GM12878 (cell line): ENCODE results near the gene MDM4. TPM values are rescaled to one million over a fixed set of nuclear protein-coding genes. Genes with fewer than 3 reads are reported as not detected.

Experiments
- ATAC-seq: fragments of 200-7000 bp; cut with Tn5 transposase; 3 replicates; pipeline ENCODE4 v1.9.1; 2020; ENCODE audit warnings: mild to moderate bottlenecking, moderate library complexity
- BruUV-seq: library from RNA; stranded (reverse); fragments of 400-500 nt; replicated peaks from 2 replicates; lab custom pipeline; 2021; lab: Mats Ljungman, UMichigan
- CTCF ChIA-PET: fragments of 300-600 bp; sonication (Branson Sonifier 250); formaldehyde crosslinking; extraction: SDS; loops from one replicate; lab custom pipeline; 2021; ENCODE audit warnings: inconsistent platforms; lab: Yijun Ruan, JAX
- POLR2A ChIA-PET: fragments of 350-600 bp; formaldehyde crosslinking; extraction: SDS; loops from one replicate; lab custom pipeline; 2021; ENCODE audit warnings: inconsistent platforms; lab: Charles Lee
- RAD21 ChIA-PET: fragments of 300-600 bp; sonication (Branson Sonifier 250); formaldehyde crosslinking; loops from one replicate; lab custom pipeline; 2023; ENCODE audit warnings: antibody characterized with exemption; ENCODE audit not compliant: unreplicated experiment; lab: Charles Lee
- SMC1A ChIA-PET: fragments of 300-600 bp; sonication (Branson Sonifier 250); formaldehyde crosslinking; loops from one replicate; lab custom pipeline; 2023; ENCODE audit not compliant: unreplicated experiment, uncharacterized antibody; lab: Charles Lee
- DNase-seq: peaks from one replicate; pipeline ENCODE4 v3.0.0-alpha.2; 2011; ENCODE audit warnings: low read depth, low spot score
- FAIRE-seq: peaks from 3 replicates; lab custom pipeline; 2011; peaks lifted over from hg19 to GRCh38; lab: Jason Lieb, UNC
- H2AFZ ChIP-seq: 2 replicates; pipeline ENCODE4 v1.6.0; 2011; ENCODE audit warnings: low read depth, low read length, control low read depth; ENCODE audit not compliant: control insufficient read depth
- H3K27ac ChIP-seq: 2 replicates; pipeline ENCODE4 v1.5.1; 2011; ENCODE audit warnings: control low read depth; ENCODE audit not compliant: control insufficient read depth, insufficient read depth
- H3K27me3 ChIP-seq, 2 experiments: replicated peaks in 1 of 2; 2 replicates each; pipeline versions ENCODE4 v1.6.0 to v1.6.1; 2011; ENCODE audit warnings: low read length in 1 of 2; ENCODE audit not compliant: control insufficient read depth in 2 of 2, insufficient read depth in 2 of 2
- H3K36me3 ChIP-seq, 2 experiments: 2 replicates each; pipeline ENCODE4 v1.5.1; 2011; ENCODE audit warnings: low read length in 1 of 2; ENCODE audit not compliant: control insufficient read depth in 2 of 2, insufficient read depth in 2 of 2
- H3K4me1 ChIP-seq: 2 replicates; pipeline ENCODE4 v1.6.1; 2011; ENCODE audit warnings: mild to moderate bottlenecking, low read length, moderate library complexity, mixed read lengths; ENCODE audit not compliant: control insufficient read depth, insufficient read depth
- H3K4me2 ChIP-seq: 2 replicates; pipeline ENCODE4 v1.6.0; 2011; ENCODE audit warnings: control low read depth; ENCODE audit not compliant: control insufficient read depth, insufficient read depth
- H3K4me3 ChIP-seq: fragments of 200-600 bp; sonication (generic); 2 replicates; pipeline ENCODE4 v1.5.1; 2016
- H3K79me2 ChIP-seq: 2 replicates; pipeline ENCODE4 v1.6.0; 2011; ENCODE audit warnings: low read length; ENCODE audit not compliant: control insufficient read depth, insufficient read depth
- H3K9ac ChIP-seq: 2 replicates; pipeline ENCODE4 v1.8.0; 2011; ENCODE audit warnings: low read length, control low read depth, mixed read lengths; ENCODE audit not compliant: control insufficient read depth, insufficient read depth
- H3K9me3 ChIP-seq: replicated peaks from 3 replicates; pipeline ENCODE4 v1.5.1; 2011; ENCODE audit warnings: mild to moderate bottlenecking, low read length; ENCODE audit not compliant: control insufficient read depth, insufficient read depth
- H4K20me1 ChIP-seq: 2 replicates; pipeline ENCODE4 v1.6.0; 2011; ENCODE audit not compliant: control insufficient read depth, insufficient read depth
- ATF7 ChIP-seq: fragments of 450-650 bp; IDR thresholded peaks from 2 replicates; pipeline ENCODE4 v1.6.1; 2016; ENCODE audit warnings: low read depth, mild to moderate bottlenecking
- BCL11A ChIP-seq: IDR thresholded peaks from 2 replicates; pipeline ENCODE4 v1.6.1; 2011; ENCODE audit warnings: low read depth, low read length
- CREB1 ChIP-seq: IDR thresholded peaks from 2 replicates; pipeline ENCODE4 v1.6.1; 2012; ENCODE audit warnings: low read depth, mild to moderate bottlenecking, inconsistent platforms
- JUND ChIP-seq: IDR thresholded peaks from 2 replicates; pipeline ENCODE4 v1.6.1; 2012; ENCODE audit warnings: low read depth, mild to moderate bottlenecking, low read length, improper control_type of control experiment, moderate library complexity
- MEF2B ChIP-seq: fragments of 450-650 bp; IDR thresholded peaks from 2 replicates; pipeline ENCODE4 v1.6.1; 2018; ENCODE audit warnings: mild to moderate bottlenecking, moderate library complexity; ENCODE audit not compliant: partially characterized antibody, poor library complexity, severe bottlenecking
- NBN ChIP-seq: fragments of 450-650 bp; IDR thresholded peaks from 2 replicates; pipeline ENCODE4 v1.6.1; 2016
- NR2F1 ChIP-seq: fragments of 450-650 bp; conservative IDR thresholded peaks from 2 replicates; pipeline ENCODE4 v1.6.1; 2017; ENCODE audit warnings: mild to moderate bottlenecking
- POLR2A ChIP-seq: IDR thresholded peaks from 2 replicates; pipeline ENCODE4 v1.6.1; 2011; ENCODE audit warnings: low read depth, mild to moderate bottlenecking, low read length
- RAD51 ChIP-seq: fragments of 450-650 bp; IDR thresholded peaks from 2 replicates; pipeline ENCODE4 v1.6.1; 2016; ENCODE audit warnings: moderate library complexity, mild to moderate bottlenecking, inconsistent platforms
- RB1 ChIP-seq: fragments of 450-650 bp; formaldehyde crosslinking; IDR thresholded peaks from 2 replicates; pipeline ENCODE4 v1.6.1; 2017; ENCODE audit warnings: mild to moderate bottlenecking, borderline replicate concordance
- RBBP5 ChIP-seq: fragments of 200-600 bp; sonication (generic); conservative IDR thresholded peaks from 2 replicates; pipeline ENCODE4 v1.6.1; 2016
- SPI1 ChIP-seq: IDR thresholded peaks from 2 replicates; pipeline ENCODE4 v1.6.1; 2011; ENCODE audit warnings: low read depth, mild to moderate bottlenecking, low read length, moderate library complexity, borderline replicate concordance; ENCODE audit not compliant: insufficient read depth
- ZNF274 ChIP-seq: IDR thresholded peaks from one replicate; pipeline ENCODE4 v1.8.0; 2011; ENCODE audit not compliant: insufficient read length, insufficient read depth
- WGBS: methylation state at CpG from one replicate; pipeline ENCODE4 v1.1.6; 2016; ENCODE audit warnings: low lambda C conversion rate; ENCODE audit not compliant: insufficient replicate concordance, insufficient coverage; ENCODE audit errors: missing lambda C conversion rate; 5-methylcytosine and 5-hydroxymethylcytosine counted together
- in situ Hi-C: fragments of 300-500 bp; cut with MboI; formaldehyde crosslinking; loops from 9 replicates; pipeline ENCODE4 v1.14.3; 2018; ENCODE audit warnings: mixed read lengths
- intact Hi-C: fragments of 100-400 bp; cut with micrococcal nuclease; formaldehyde crosslinking; loops from one replicate; pipeline ENCODE4 v1.14.2; 2022; ENCODE audit not compliant: unreplicated experiment
- polyA plus RNA-seq, 11 experiments: library from polyadenylated mRNA; depleted of rRNA in 4 of 11; unstranded in 6 of 11; stranded (reverse) in 5 of 11; fragments of >200 nt; fragmentation: Nextera tagmentation in 4 of 11; fragmentation: Illumina TruSeq in 1 of 11; extraction: Ambion mirVana in 4 of 11; extraction: Trizol in 1 of 11; gene quantifications; 1 replicate in 1 of 11; 2 replicates in 10 of 11; pipeline versions ENCODE4 v1.2.1 to v1.2.3, GENCODE V29; 2011 to 2016; ENCODE audit warnings: inconsistent platforms in 2 of 11, missing spikeins in 2 of 11, low read depth in 1 of 11
- total RNA-seq, 4 experiments: library from RNA; depleted of rRNA in 3 of 4; stranded (reverse); fragments of >200 nt in 3 of 4; fragmentation: Illumina TruSeq in 1 of 4; extraction: Trizol in 1 of 4; gene quantifications; 2 replicates each; pipeline versions ENCODE4 v1.2.1 to v1.2.3, GENCODE V29; 2013 to 2021
- TF ChIP-seq, protein P1 (sequence below): fragments of 450-650 bp; IDR thresholded peaks from 2 replicates; pipeline ENCODE4 v1.6.1; 2017; ENCODE audit warnings: mild to moderate bottlenecking
- TF ChIP-seq, protein P2 (sequence below): IDR thresholded peaks from 2 replicates; pipeline ENCODE4 v1.6.1; 2011; ENCODE audit warnings: low read depth, mild to moderate bottlenecking, low read length, moderate library complexity, borderline replicate concordance; ENCODE audit errors: extremely low read depth
- TF ChIP-seq, protein P3 (sequence below): fragments of 450-650 bp; IDR thresholded peaks from 2 replicates; pipeline ENCODE4 v1.6.1; 2018; ENCODE audit warnings: borderline replicate concordance, mild to moderate bottlenecking; ENCODE audit not compliant: partially characterized antibody

MDM4 gene
- total and polyA plus RNA-seq, 10 of the 15 experiments (the other 5 are each of a cell fraction or from before 2014, with no cell fraction given), result 2.5 to 74.4 (median 22.7) TPM

DNA sequence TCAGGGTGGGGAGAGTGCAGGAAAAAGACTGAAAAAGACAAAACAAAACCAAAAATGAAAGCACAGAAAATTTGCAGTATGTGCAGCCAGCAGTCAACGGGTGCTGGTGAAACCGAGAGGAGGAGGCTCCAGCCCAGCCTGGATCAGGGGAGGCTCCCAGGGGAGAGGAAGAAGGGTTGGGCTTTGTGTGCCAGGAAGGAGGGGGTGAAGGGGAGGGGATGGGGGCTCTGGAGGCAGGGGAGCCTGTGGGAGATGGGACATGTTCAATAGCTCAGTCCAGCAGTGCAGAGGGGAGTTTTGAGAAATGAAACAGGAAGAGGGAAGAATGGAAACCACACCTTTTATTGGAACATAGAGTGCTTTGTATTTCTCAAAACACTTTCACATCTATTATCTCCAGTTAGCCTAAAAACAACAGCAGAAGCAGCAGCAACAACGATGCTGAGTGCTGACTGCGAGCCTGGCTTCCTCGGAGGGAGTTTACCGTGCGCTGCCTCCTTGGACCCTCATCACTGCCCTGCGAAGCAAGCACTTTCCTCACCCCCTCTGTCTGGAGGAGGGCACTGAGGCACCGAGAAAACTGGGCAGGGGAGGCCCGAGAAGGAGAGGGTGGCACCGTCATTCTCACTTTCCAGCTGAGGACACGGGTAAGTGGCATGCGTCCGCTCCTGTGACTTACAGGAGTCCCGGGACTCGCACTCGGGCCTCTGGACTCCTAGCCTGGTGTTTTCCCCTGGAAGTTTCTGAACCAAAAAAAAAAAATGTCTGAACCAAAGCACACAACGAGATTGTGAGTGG lies 62.9 kb downstream of the MDM4 start (continued):
- TF ChIP-seq BCL11A (no peak), RAD51 (no peak), MEF2B (peak; percentile 90), JUND (no peak), NR2F1 (no peak), SPI1 (peak; percentile 79), POLR2A (peak; percentile 37), NBN (peak; percentile 84), RBBP5 (no peak)
- TF ChIP-seq, protein P1, sequence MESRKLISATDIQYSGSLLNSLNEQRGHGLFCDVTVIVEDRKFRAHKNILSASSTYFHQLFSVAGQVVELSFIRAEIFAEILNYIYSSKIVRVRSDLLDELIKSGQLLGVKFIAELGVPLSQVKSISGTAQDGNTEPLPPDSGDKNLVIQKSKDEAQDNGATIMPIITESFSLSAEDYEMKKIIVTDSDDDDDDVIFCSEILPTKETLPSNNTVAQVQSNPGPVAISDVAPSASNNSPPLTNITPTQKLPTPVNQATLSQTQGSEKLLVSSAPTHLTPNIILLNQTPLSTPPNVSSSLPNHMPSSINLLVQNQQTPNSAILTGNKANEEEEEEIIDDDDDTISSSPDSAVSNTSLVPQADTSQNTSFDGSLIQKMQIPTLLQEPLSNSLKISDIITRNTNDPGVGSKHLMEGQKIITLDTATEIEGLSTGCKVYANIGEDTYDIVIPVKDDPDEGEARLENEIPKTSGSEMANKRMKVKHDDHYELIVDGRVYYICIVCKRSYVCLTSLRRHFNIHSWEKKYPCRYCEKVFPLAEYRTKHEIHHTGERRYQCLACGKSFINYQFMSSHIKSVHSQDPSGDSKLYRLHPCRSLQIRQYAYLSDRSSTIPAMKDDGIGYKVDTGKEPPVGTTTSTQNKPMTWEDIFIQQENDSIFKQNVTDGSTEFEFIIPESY, result no peak

DNA sequence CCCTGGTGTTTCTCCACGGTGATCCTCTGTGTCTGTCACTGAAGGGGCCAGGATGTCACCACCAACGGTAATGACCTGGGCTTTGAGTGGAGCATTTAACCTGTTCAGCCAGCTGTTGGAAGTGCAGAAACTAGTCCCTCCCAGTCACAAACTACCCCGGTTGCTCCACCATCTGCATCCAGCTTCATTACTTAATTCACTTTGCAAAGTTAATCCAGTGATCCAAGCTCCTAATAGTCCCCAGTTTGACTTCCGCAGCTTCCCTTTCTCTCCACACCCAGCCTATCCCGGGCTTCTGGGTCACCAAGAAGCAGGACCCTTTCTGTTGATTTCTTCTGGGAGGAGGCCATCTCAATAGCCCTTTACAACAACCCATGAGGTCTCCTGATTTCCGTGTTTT lies 63.5 kb downstream of the MDM4 start:
- ChIA-PET RAD21 (interaction anchor here (0.5 to 4.5 kb wide), 10 partner anchors 14 to 1788 kb away, joined by 3 to 30 read pairs (median 6); partner anchors contain the start of gene MDM4), POLR2A (interaction anchor here (1.0 to 1.9 kb wide), 5 partner anchors 14 to 227 kb away, joined by 3 to 7 read pairs (median 4); partner anchors contain the start of gene MDM4), CTCF (interaction anchor here (1.2 to 7.5 kb wide), 5 partner anchors 13 to 228 kb away, joined by 3 to 59 read pairs (median 29); no protein-coding TSS in a partner anchor), SMC1A (interaction anchor here (0.6 to 4.1 kb wide), 6 partner anchors 11 to 184 kb away, joined by 3 to 23 read pairs (median 4); no protein-coding TSS in a partner anchor)
- Histone ChIP-seq H3K27me3 (no peaks in the 10 kb centered on the region), H3K9me3 (no peaks in the 10 kb centered on the region), H3K79me2 (no peaks in the 10 kb centered on the region), H3K36me3 (no peaks in the 10 kb centered on the region; a peak in 1 of 4 replicates), H2AFZ (no peak overlapping the region), H3K4me3 (peak overlapping the region; percentile 52; the same call in 1 of the 2 replicates), H3K27ac (peak overlapping the region; percentile 52), H3K4me2 (peak overlapping the region; percentile 56), H3K9ac (no peak overlapping the region), H4K20me1 (no peaks in the 10 kb centered on the region), H3K4me1 (peaks cover 23% of the 10 kb centered on the region)
- 88% methylated on average over 6 of the region's 6 CpGs for WGBS
- in situ Hi-C loops, result no loop called here
- BruUV-seq, result no TSS peak
- TF ChIP-seq RB1 (no peak), MEF2B (no peak), ATF7 (no peak), CREB1 (no peak), ZNF274 (no peak)
- TF ChIP-seq, protein P2, sequence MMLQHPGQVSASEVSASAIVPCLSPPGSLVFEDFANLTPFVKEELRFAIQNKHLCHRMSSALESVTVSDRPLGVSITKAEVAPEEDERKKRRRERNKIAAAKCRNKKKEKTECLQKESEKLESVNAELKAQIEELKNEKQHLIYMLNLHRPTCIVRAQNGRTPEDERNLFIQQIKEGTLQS, result no peak
- TF ChIP-seq, protein P3, sequence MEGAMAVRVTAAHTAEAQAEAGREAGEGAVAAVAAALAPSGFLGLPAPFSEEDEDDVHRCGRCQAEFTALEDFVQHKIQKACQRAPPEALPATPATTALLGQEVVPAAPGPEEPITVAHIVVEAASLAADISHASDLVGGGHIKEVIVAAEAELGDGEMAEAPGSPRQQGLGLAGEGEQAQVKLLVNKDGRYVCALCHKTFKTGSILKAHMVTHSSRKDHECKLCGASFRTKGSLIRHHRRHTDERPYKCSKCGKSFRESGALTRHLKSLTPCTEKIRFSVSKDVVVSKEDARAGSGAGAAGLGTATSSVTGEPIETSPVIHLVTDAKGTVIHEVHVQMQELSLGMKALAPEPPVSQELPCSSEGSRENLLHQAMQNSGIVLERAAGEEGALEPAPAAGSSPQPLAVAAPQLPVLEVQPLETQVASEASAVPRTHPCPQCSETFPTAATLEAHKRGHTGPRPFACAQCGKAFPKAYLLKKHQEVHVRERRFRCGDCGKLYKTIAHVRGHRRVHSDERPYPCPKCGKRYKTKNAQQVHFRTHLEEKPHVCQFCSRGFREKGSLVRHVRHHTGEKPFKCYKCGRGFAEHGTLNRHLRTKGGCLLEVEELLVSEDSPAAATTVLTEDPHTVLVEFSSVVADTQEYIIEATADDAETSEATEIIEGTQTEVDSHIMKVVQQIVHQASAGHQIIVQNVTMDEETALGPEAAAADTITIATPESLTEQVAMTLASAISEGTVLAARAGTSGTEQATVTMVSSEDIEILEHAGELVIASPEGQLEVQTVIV, result no peak
- intact Hi-C loops, result no loop called here
- ATAC-seq, result no peak
- no peak for DNase-seq
- FAIRE-seq, result no peak
